TTC549 (cell line): ENCODE data around the gene RNF182.
"Not testable (repeated sequence)": the region's sequence is repeated elsewhere in the genome, so short reads cannot be mapped to it uniquely, and the experiment has no call there.

Source experiments
- FAIRE-seq: peaks from 2 replicates; lab custom pipeline; 2012; peaks lifted over from hg19 to GRCh38; lab: Jason Lieb, UNC

Gene RNF182

DNA sequence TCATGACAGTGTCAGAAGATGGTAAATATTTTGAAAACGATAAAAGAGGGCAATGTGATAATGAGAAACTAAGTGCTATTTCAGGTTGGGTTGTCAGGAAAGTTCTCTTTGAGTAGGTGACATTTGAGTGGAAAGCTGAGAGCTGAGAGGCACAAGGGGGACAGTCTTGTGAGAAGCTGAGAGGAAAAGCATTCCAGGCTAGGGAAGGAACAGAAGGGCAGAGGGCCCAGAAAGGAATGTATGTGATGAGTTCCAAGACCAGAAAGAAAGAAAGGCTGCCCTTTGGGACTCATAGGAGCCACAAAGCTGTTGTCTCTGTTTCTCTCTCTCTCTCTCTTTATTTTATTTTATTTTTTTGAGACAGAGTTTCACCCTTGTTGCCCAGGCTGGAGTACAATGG, 7.6 kb upstream of the RNF182 start:
- no peak for FAIRE-seq

DNA sequence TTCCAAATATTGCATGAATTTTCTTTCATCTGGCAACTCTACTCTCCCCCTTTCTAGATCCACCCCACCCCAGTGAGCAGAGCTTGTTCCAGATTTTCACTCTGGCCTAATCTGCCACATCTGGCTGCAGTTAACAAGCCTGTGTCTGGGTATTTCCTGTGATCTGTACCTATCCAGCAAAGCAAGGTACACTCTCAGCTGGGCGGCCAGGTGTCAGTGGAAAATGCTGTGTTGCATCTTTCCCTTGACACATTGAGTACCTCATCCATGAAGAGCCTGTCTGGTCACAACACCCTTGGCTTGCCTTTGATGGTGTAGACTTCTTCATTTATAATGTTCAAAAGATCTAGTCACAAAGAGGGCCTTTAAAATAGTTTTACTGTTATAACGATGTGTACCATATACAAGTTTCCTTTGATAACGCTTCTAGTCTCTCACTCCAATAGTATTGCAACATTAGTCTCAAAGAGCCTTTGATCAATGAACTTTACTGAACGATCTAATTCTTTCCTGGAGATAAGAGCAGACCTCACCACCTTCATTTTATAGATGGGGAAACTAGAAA, 6.0 kb upstream of the RNF182 start:
- no peak for FAIRE-seq

GRCh38 chr6:13919861-13920260, 4.9 kb upstream of the RNF182 start:
- no peak for FAIRE-seq

- no peak for FAIRE-seq
These were observed 4.2 kb upstream of the RNF182 start for GRCh38 chr6:13920552-13920951.

- no peak for FAIRE-seq
These were observed 2.0 kb upstream of the RNF182 start for GRCh38 chr6:13922750-13923149.

- FAIRE-seq: no peak
These were observed 1.1 kb upstream of the RNF182 start for GRCh38 chr6:13923527-13924145.

GRCh38 chr6:13924146-13924948, 405 bp upstream of the RNF182 start:
- FAIRE-seq: no peak

DNA sequence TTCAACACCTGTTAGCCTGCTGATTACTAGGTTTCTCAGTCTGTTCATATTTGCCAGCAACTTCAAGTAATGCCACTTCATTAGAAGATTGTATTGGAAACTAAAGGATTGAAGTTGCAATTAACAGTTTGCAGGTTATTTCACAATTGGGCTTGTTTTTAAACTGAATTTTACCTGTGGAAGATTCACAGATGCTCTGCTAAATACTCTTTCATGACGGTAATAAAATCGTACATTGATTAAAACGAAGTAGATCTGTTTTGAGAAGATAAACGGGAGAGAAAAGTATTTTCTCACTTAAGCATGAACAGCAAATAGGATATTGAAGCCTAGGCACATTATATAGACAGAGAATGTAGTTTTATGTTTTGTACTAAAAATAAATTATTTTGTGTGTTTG, 1.6 kb downstream of the RNF182 start:
- FAIRE-seq: no peak

DNA sequence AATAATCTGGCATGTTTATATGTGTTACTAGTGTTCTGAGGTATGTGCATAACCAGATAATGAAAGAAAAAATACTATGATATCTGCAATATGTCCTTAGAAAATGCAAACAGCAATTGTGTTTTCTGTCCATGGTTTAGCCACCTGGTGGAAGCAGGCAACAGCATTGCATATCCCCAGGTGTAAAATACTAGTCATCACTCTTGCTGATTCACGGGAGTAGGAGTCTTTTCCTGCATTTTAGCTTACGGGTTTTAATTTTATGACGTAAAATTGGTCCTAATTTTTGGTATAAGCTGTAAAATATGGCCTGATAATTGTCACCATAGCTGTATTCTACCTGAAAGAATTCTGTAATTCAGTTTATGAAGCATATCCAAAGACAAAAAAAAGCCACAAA, 2.5 kb downstream of the RNF182 start:
- no peak for FAIRE-seq

DNA sequence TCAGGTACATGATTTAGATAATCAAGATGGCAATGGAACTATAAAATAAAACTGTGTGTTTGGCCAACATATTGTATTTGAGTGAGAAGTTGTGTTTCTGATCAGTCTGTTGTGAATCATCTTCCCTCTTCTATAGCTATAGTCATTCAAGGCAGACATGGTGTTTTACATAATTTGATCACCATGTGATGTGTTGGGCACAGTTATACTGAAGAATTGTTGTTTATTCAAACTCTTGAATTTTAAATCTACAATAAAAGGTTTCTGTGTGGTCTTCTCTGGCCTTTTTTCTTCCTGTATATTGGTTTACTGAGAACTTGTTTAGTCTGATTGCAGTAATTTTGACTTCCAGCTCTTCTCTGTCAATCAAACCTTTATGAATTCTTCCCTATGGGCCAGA, 4.4 kb downstream of the RNF182 start:
- FAIRE-seq: no peak

DNA sequence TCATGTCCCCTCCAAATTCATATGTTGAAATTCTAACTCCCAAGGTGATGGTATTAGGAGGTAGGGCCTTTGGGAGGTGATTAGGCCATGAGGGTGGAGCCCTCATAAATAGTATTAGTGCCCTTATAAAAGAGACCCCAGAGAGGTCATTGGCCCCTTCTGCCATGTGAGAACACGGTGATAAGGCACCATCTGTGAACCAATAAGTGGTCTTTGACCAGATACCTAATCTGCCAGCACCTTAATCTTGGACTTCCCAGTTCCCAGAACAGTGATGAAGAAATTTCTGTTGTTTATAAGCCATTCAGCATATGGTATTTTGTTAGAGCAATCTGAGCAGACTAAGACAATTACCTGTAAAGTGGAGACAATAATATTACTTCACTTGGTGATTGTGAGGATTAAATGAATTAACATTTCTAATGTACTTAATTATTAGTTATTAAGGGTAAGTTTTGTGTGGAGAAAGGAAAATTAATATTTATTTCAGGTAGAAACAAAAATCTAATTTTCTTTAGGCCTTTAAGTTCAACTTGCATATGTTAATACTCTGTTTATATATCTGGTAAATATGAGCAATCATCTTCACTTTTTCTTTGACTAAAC, 7.1 kb downstream of the RNF182 start:
- FAIRE-seq: no peak

DNA sequence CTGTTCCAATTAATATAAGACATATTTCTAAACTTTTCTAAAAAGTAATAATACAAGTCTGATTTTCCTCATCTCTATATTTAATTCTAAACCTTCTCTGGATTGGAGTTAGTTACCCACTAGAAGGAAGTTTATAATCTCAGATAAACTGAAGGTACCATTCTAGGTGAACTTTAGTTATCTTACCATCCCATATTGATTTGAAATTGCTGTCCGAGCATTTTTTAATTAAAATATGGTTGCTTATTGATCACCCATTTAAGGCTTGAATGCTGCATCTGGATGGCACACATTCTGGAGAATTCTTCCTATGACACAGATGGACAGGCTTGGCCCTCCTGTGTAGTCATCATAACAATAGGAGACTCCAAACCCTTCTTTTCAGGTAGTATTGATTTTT, 8.0 kb downstream of the RNF182 start:
- no peak for FAIRE-seq

GRCh38 chr6:13934721-13935120, 10.0 kb downstream of the RNF182 start:
- FAIRE-seq: no peak

DNA sequence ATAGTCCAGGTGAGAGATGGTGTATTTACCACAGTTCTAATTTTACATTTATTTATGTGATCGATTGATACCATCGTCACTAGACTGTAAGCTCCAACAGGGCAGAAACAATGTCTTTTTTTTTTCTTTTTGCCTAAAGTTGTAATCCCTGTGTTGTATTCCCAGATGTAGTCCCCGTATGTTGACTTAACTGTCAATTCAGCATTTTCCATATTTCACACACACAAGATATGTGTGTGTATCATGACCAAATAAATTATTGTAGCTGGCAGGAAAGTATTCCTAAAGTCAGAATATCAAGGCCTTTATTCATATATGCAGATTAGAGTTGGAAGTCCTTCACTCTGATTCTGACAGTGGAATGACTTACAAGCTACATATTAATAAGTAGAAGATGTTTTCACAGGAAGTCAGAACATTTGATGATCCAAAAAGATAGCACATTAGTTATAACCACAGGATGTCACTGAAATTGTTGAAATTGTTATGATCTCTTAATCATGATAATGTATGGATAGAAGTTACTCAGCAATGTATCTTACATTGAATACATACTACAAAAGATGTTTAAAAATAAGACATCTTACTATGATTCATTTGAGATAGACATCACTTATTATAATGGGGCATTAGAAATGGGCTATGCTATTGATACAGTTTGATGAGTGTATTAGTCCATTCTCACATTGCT, 10.6 kb downstream of the RNF182 start:
- no peak for FAIRE-seq

- not testable (repeated sequence) for FAIRE-seq
These were observed 11.1 kb downstream of the RNF182 start for GRCh38 chr6:13935881-13936261.

DNA sequence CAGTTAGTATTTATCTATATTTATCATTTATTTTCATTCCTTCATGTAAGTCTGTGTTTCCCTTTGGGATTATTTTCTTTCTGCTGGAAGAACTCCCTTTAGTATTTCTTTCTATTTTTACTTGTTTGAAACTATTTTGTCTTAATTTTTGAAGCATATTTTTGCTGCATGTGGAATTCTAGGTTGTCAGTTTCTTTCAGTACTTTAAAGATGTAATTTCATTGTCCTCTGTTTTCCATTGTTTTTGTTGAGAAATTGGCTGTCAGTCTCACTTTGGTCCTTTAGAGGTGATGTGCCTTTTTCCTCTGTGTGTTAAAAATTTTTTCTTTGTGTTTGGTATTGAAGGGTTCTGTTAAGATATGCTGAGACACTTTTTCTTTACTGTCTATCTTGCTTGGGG, 17.1 kb downstream of the RNF182 start:
- no peak for FAIRE-seq

DNA sequence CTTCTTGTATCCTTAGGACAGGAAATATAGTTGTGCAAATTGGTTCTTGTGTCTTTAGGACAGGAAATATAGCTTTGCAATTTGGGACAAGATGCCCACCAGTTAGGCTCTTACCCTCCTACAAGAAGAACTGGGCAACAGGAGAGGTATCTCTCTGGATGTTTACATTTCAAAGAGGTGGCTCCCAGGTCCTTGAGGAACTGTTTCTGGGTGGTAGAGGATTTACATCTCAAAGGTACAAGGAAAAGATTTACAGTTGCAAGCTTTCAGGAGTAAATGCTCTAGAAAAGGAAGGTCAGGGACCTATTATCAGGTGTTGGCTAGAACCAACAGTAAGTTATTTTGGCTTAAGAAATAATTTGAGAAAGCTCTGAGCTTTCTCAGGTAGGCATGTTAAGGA, 19.2 kb downstream of the RNF182 start:
- FAIRE-seq: no peak

DNA sequence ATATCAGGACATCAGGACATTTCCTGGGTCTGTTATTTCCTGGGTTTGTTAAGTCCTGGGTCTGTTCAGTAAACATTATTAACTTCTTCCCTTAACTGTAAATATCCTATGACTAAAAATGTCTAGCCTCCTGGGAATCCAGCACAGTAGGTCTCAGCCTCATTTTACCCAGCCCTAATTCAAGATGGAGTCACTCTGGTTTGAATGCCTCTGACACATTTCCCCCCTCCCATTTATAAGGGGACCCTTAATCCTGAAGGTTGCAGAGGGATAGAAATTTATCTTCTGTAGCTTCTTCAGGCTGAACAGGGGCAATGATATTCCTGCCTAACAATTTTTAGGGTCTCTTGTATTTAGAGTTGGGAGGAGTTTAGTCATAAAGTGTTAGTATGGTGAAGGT, 21.8 kb downstream of the RNF182 start:
- no peak for FAIRE-seq

DNA sequence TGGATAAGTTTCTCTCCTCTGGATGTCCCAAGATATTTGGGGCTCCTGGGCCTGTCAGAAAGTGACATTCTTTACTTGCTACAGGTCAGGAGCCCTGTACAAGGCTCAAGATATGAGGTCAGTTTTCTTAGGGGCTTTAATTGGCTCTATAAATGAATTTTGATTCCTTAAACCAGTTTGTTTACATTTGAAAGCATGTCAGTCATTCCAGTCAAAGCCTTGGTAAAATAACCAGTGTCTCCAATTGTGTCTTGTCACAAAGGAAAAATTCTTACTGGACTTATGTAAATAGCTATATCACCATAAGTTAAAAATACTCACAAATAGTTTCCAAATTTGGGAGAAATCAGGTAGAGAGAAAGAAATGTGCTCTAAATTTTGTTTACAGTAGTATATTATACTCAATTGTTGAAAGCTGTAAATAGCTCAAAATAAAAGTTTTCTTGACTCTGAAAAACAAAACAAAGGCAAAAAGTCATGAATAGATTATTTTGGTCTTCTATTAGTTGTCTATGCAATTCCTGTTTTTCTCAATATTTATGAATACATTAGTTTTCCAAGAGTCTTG, 22.9 kb downstream of the RNF182 start:
- no peak for FAIRE-seq

GRCh38 chr6:13952101-13952500, 27.3 kb downstream of the RNF182 start:
- no peak for FAIRE-seq

GRCh38 chr6:13953061-13953705, 28.4 kb downstream of the RNF182 start:
- no peak for FAIRE-seq

GRCh38 chr6:13965582-13966127, 40.9 kb downstream of the RNF182 start:
- FAIRE-seq: no peak
